DOHH2 (cell line): Measurements from ENCODE around the gene PLEKHN1.

Experiments used
- H3F3A ChIP-seq: fragments of 200-600 bp; sonication (generic), shearing (Covaris generic); 2 replicates; pipeline ENCODE4 v1.6.0; 2016; ENCODE audit warnings: antibody characterized with exemption, mild to moderate bottlenecking; ENCODE audit not compliant: control insufficient read depth, insufficient read depth
- H3K27ac ChIP-seq: fragments of 200-600 bp; sonication (generic); 2 replicates; pipeline ENCODE4 v1.5.1; 2014; ENCODE audit warnings: low read depth, mild to moderate bottlenecking, low read length, moderate library complexity
- H3K27me3 ChIP-seq: fragments of 200-600 bp; sonication (generic); 2 replicates; pipeline ENCODE4 v1.6.1; 2014; ENCODE audit warnings: mild to moderate bottlenecking, low read length, mixed read lengths; ENCODE audit not compliant: control insufficient read depth
- H3K36me3 ChIP-seq: fragments of 200-600 bp; sonication (generic); 2 replicates; pipeline ENCODE4 v1.6.1; 2014; ENCODE audit warnings: mild to moderate bottlenecking, low read length, moderate library complexity, mixed read lengths; ENCODE audit not compliant: control insufficient read depth
- H3K4me1 ChIP-seq: fragments of 200-600 bp; sonication (generic); 2 replicates; pipeline ENCODE4 v1.6.1; 2014; ENCODE audit warnings: mild to moderate bottlenecking, low read length, mixed read lengths; ENCODE audit not compliant: control insufficient read depth
- H3K4me2 ChIP-seq: fragments of 200-600 bp; sonication (generic); 2 replicates; pipeline ENCODE4 v1.6.0; 2014; ENCODE audit warnings: mild to moderate bottlenecking, low read length, moderate library complexity
- H3K4me3 ChIP-seq: fragments of 200-600 bp; sonication (generic); 2 replicates; pipeline ENCODE4 v1.5.1; 2014; ENCODE audit warnings: mild to moderate bottlenecking, low read length, mixed read lengths
- H3K79me2 ChIP-seq: fragments of 200-600 bp; sonication (generic); 2 replicates; pipeline ENCODE4 v1.6.1; 2014; ENCODE audit warnings: mild to moderate bottlenecking, low read length, mixed read lengths; ENCODE audit not compliant: control insufficient read depth
- H3K9me2 ChIP-seq: fragments of 200-600 bp; sonication (generic); replicated peaks from 2 replicates; pipeline ENCODE4 v1.6.1; 2014; ENCODE audit warnings: mild to moderate bottlenecking, low read length, mixed read lengths; ENCODE audit not compliant: control insufficient read depth
- H3K9me3 ChIP-seq: fragments of 200-600 bp; sonication (generic); 2 replicates; pipeline ENCODE4 v1.6.1; 2014; ENCODE audit warnings: antibody characterized with exemption, low read length, mixed read lengths; ENCODE audit not compliant: control insufficient read depth, insufficient read depth
- H4K20me1 ChIP-seq: fragments of 200-600 bp; sonication (generic); 2 replicates; pipeline ENCODE4 v1.6.0; 2014; ENCODE audit warnings: low read depth, mild to moderate bottlenecking, antibody characterized with exemption, low read length, moderate library complexity; ENCODE audit not compliant: control insufficient read depth, insufficient read depth
- EZH2phosphoT487 ChIP-seq: fragments of 200-600 bp; sonication (generic); IDR thresholded peaks from 2 replicates; pipeline ENCODE4 v1.6.1; 2017; ENCODE audit warnings: borderline replicate concordance, mild to moderate bottlenecking, antibody characterized with exemption, low read length, moderate library complexity, mixed read lengths
- TF ChIP-seq, protein P1 (sequence below): fragments of 200-600 bp; sonication (generic); IDR thresholded peaks from one replicate; pipeline ENCODE4 v1.5.1; 2014; ENCODE audit warnings: antibody characterized with exemption, mild to moderate bottlenecking, low read depth, low read length; ENCODE audit not compliant: poor library complexity, severe bottlenecking

The PLEKHN1 gene

GRCh38 chr1:932173-932510, 34.1 kb upstream of the PLEKHN1 start:
- H4K20me1 ChIP-seq = no peaks in the 10 kb centered on the region
- peaks cover 7% of the 10 kb centered on the region; the same call in 1 of the 2 replicates for H3K4me1 ChIP-seq
- H3K4me2 ChIP-seq = no peak overlapping the region
- 0 out of 2 replicates have a peak, but pooled peaks cover 3% of the 10 kb centered on the region for H3F3A ChIP-seq
- no peaks in the 10 kb centered on the region for H3K9me3 ChIP-seq
- H3K36me3 ChIP-seq = no peaks in the 10 kb centered on the region
- TF ChIP-seq EZH2phosphoT487 = no peak
- TF ChIP-seq, protein P1, sequence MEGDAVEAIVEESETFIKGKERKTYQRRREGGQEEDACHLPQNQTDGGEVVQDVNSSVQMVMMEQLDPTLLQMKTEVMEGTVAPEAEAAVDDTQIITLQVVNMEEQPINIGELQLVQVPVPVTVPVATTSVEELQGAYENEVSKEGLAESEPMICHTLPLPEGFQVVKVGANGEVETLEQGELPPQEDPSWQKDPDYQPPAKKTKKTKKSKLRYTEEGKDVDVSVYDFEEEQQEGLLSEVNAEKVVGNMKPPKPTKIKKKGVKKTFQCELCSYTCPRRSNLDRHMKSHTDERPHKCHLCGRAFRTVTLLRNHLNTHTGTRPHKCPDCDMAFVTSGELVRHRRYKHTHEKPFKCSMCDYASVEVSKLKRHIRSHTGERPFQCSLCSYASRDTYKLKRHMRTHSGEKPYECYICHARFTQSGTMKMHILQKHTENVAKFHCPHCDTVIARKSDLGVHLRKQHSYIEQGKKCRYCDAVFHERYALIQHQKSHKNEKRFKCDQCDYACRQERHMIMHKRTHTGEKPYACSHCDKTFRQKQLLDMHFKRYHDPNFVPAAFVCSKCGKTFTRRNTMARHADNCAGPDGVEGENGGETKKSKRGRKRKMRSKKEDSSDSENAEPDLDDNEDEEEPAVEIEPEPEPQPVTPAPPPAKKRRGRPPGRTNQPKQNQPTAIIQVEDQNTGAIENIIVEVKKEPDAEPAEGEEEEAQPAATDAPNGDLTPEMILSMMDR = no peak
- H3K27me3 ChIP-seq = peaks cover 12% of the 10 kb centered on the region; the same call in 1 of the 2 replicates
- H3K9me2 ChIP-seq = no peaks in the 10 kb centered on the region
- H3K4me3 ChIP-seq = no peak overlapping the region
- no peaks in the 10 kb centered on the region for H3K79me2 ChIP-seq
- no peak overlapping the region for H3K27ac ChIP-seq

- Histone ChIP-seq H3K9me3 (no peaks in the 10 kb centered on the region), H3K4me3 (no peak overlapping the region), H3K9me2 (no peaks in the 10 kb centered on the region), H4K20me1 (no peaks in the 10 kb centered on the region), H3F3A (0 out of 2 replicates have a peak, but pooled peaks cover 3% of the 10 kb centered on the region), H3K4me2 (no peak overlapping the region), H3K79me2 (no peaks in the 10 kb centered on the region), H3K27me3 (peaks cover 6% of the 10 kb centered on the region; the same call in 1 of the 2 replicates), H3K4me1 (peaks cover 7% of the 10 kb centered on the region; the same call in 1 of the 2 replicates), H3K36me3 (no peaks in the 10 kb centered on the region), H3K27ac (no peak overlapping the region)
- TF ChIP-seq, protein P1 = no peak
- no peak for TF ChIP-seq EZH2phosphoT487
Measured at GRCh38 chr1:932776-933602, 33.3 kb upstream of the PLEKHN1 start.

DNA sequence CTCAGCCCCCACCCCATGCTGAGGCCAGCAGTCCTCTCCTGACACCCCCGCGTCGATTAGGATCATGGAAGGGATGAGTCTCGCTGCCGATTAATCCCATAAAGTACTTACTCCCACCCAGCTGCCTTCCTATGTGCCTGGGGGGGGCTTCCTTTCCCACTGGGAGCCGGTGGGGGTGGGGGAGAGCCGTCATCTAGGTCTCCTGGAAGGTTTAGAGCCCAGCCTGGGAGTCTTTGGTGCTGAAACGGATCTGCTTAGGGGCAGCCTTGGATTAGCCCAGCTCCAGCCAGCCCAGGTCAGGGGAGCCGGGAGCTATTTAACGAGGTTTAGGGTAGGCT, 32.7 kb upstream of the PLEKHN1 start:
- Histone ChIP-seq H3K4me1 (peaks cover 7% of the 10 kb centered on the region; the same call in 1 of the 2 replicates), H3K79me2 (no peaks in the 10 kb centered on the region), H3K36me3 (no peaks in the 10 kb centered on the region), H3K27me3 (peaks cover 9% of the 10 kb centered on the region; the same call in 1 of the 2 replicates), H3F3A (0 out of 2 replicates have a peak, but pooled peaks cover 3% of the 10 kb centered on the region), H4K20me1 (no peaks in the 10 kb centered on the region), H3K9me2 (no peaks in the 10 kb centered on the region), H3K4me3 (no peak overlapping the region), H3K4me2 (no peak overlapping the region), H3K27ac (no peak overlapping the region), H3K9me3 (no peaks in the 10 kb centered on the region)
- TF ChIP-seq EZH2phosphoT487 = no peak

DNA sequence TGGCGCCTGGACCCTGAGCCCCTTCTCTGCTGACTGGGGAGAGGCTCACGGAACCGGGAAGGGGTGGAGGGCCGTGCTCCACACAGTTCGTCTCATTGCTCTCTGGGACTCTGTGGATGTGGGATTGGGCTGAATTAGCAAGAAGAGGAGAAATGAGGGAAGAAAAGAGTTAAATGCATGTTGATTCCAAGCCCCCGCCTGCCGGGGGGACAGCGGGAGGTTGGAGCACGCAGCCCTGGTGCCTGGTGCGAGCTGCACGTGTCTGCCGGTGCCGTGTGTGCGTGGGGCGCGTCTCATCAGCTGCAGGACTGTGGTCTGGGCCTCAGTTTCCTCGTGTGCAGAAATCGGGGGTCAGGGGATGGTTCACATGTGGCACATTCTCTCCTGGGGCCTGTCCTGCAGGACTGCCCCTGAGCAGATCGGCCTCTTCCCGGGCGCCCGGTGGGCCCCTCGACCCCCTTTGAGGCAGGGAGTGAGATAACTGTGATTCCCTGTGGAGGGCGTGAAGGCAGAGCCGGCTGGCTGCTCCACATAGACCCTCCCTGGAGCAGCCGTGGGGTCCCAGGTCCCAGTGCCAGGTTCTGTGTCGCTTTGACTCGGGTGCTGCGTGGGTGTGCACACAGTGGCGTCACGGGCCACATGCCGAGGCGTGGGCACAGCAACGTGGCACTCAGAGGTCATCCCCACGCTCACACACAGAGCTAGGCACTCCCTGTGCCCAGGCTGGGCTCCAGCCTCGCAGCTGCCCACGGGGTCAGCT, 31.1 kb upstream of the PLEKHN1 start:
- Histone ChIP-seq H3K4me1 (peaks cover 10% of the 10 kb centered on the region), H4K20me1 (no peaks in the 10 kb centered on the region), H3K27me3 (peaks cover 23% of the 10 kb centered on the region), H3K79me2 (no peaks in the 10 kb centered on the region), H3K27ac (no peak overlapping the region), H3K36me3 (no peaks in the 10 kb centered on the region), H3K9me2 (no peaks in the 10 kb centered on the region), H3K4me2 (no peak overlapping the region), H3K4me3 (no peak overlapping the region), H3K9me3 (no peaks in the 10 kb centered on the region), H3F3A (0 out of 2 replicates have a peak, but pooled peaks cover 3% of the 10 kb centered on the region)
- TF ChIP-seq, protein P1 = no peak
- TF ChIP-seq EZH2phosphoT487 = no peak
